Naive B cell (primary cell): Measurements from ENCODE around the gene DIPK1C. TPM values are rescaled to one million over a fixed set of nuclear protein-coding genes. Genes with fewer than 3 reads are reported as not detected.

Experiments
- ATAC-seq, 2 donors: fragments of 150-1000 bp; cut with Tn5 transposase; 2 replicates each; pipeline ENCODE4 v1.10.0; 2021; ENCODE audit warnings: low read depth in 2 of 2, mild to moderate bottlenecking in 2 of 2, moderate library complexity in 2 of 2
- DNase-seq: peaks from one replicate; pipeline ENCODE4 v3.0.0; 2022
- H3K27ac Mint-ChIP-seq, 6 donors: one replicate each; pipeline ENCODE4 v1.8.0; 2020 to 2022; ENCODE audit warnings: mild to moderate bottlenecking in 6 of 6, mixed read lengths in 6 of 6, moderate library complexity in 5 of 6, inconsistent platforms in 2 of 6
- H3K27me3 Mint-ChIP-seq, 3 donors: one replicate each; pipeline ENCODE4 v1.8.0; 2021 to 2022; ENCODE audit warnings: mixed read lengths in 3 of 3, mild to moderate bottlenecking in 1 of 3
- H3K36me3 Mint-ChIP-seq, 2 donors: one replicate each; pipeline ENCODE4 v1.8.0; 2020 to 2022; ENCODE audit warnings: mixed read lengths in 2 of 2, inconsistent platforms in 1 of 2, mild to moderate bottlenecking in 1 of 2
- H3K4me1 Mint-ChIP-seq, 3 donors: one replicate each; pipeline ENCODE4 v1.8.0; 2020 to 2022; ENCODE audit warnings: mixed read lengths in 3 of 3, inconsistent platforms in 1 of 3, mild to moderate bottlenecking in 1 of 3, moderate library complexity in 1 of 3
- H3K4me3 Mint-ChIP-seq, 8 donors: one replicate each; pipeline ENCODE4 v1.8.0; 2020 to 2022; ENCODE audit warnings: mild to moderate bottlenecking in 8 of 8, mixed read lengths in 8 of 8, moderate library complexity in 8 of 8, inconsistent platforms in 2 of 8
- H3K9me3 Mint-ChIP-seq, 7 donors: one replicate each; pipeline ENCODE4 v1.8.0; 2020 to 2022; ENCODE audit warnings: mixed read lengths in 7 of 7, mild to moderate bottlenecking in 5 of 7, inconsistent platforms in 2 of 7, moderate library complexity in 1 of 7
- polyA plus RNA-seq, 6 donors: library from polyadenylated mRNA; unstranded; fragments of 300-500 nt; fragmentation: Illumina TruSeq; gene quantifications; one replicate each; pipeline ENCODE4 v1.2.3, GENCODE V29; 2021; ENCODE audit warnings: low read depth in 6 of 6

DIPK1C gene
- polyA plus RNA-seq, 6 donors from 2014 or later: not detected

GRCh38 chr18:74396171-74397169, 60.6 kb downstream of the DIPK1C start:
- no peak overlapping the region for H3K27ac Mint-ChIP-seq

GRCh38 chr18:74395648-74396154, 61.4 kb downstream of the DIPK1C start:
- Mint-ChIP-seq H3K36me3 (no peaks in the 10 kb centered on the region), H3K27me3 (peaks cover 16 to 44% (median 17%) of the 10 kb centered on the region in 3 donors), H3K9me3 (no peaks in the 10 kb centered on the region), H3K4me1 (peaks cover 0 to 10% (median 8%) of the 10 kb centered on the region in 3 donors), H3K27ac (peak overlapping the region in 1 of 6 donors; percentile 15), H3K4me3 (no peak overlapping the region)
- DNase-seq (no peak), ATAC-seq (no peak)

More at GRCh38 chr18:74396171-74397169, 60.6 kb downstream of the DIPK1C start:
- H3K36me3 Mint-ChIP-seq: no peaks in the 10 kb centered on the region
- DNase-seq: no peak
- peaks cover 16 to 44% (median 17%) of the 10 kb centered on the region in 3 donors for H3K27me3 Mint-ChIP-seq
- H3K4me3 Mint-ChIP-seq: no peak overlapping the region
- no peaks in the 10 kb centered on the region for H3K9me3 Mint-ChIP-seq
- ATAC-seq: no peak
- peaks cover 0 to 10% (median 8%) of the 10 kb centered on the region in 3 donors for H3K4me1 Mint-ChIP-seq

GRCh38 chr18:74395006-74395405, 62.1 kb downstream of the DIPK1C start:
- no peak overlapping the region for H3K4me3 Mint-ChIP-seq
- DNase-seq: no peak
- peaks cover 16 to 41% (median 17%) of the 10 kb centered on the region in 3 donors for H3K27me3 Mint-ChIP-seq
- no peaks in the 10 kb centered on the region for H3K9me3 Mint-ChIP-seq
- H3K27ac Mint-ChIP-seq: peak overlapping the region in 1 of 6 donors; percentile 15
- H3K4me1 Mint-ChIP-seq: peaks cover 0 to 10% (median 8%) of the 10 kb centered on the region in 3 donors
- H3K36me3 Mint-ChIP-seq: no peaks in the 10 kb centered on the region
- no peak for ATAC-seq

GRCh38 chr18:74392323-74392722, 64.8 kb downstream of the DIPK1C start:
- no peak for ATAC-seq
- Mint-ChIP-seq H3K27me3 (peaks cover 4 to 34% (median 8%) of the 10 kb centered on the region in 3 donors), H3K4me1 (peaks cover 0 to 1% (median 0%) of the 10 kb centered on the region in 3 donors), H3K36me3 (no peaks in the 10 kb centered on the region), H3K9me3 (no peaks in the 10 kb centered on the region), H3K4me3 (no peak overlapping the region), H3K27ac (peak overlapping the region in 1 of 6 donors; percentile 33)
- DNase-seq: no peak

GRCh38 chr18:74390900-74391299, 66.2 kb downstream of the DIPK1C start:
- no peaks in the 10 kb centered on the region for H3K9me3 Mint-ChIP-seq
- H3K4me1 Mint-ChIP-seq: no peaks in the 10 kb centered on the region
- no peak for DNase-seq
- ATAC-seq: no peak
- no peak overlapping the region for H3K4me3 Mint-ChIP-seq
- no peak overlapping the region for H3K27ac Mint-ChIP-seq
- no peaks in the 10 kb centered on the region for H3K36me3 Mint-ChIP-seq
- peaks cover 0 to 36% (median 10%) of the 10 kb centered on the region in 3 donors for H3K27me3 Mint-ChIP-seq

GRCh38 chr18:74389991-74390390, 67.1 kb downstream of the DIPK1C start:
- Mint-ChIP-seq H3K4me1 (no peaks in the 10 kb centered on the region), H3K27me3 (peaks cover 0 to 36% (median 10%) of the 10 kb centered on the region in 3 donors), H3K4me3 (no peak overlapping the region), H3K27ac (peak overlapping the region in 1 of 6 donors; percentile 79), H3K9me3 (no peaks in the 10 kb centered on the region), H3K36me3 (no peaks in the 10 kb centered on the region)
- DNase-seq: no peak
- no peak for ATAC-seq

GRCh38 chr18:74389171-74389927, 67.8 kb downstream of the DIPK1C start:
- H3K9me3 Mint-ChIP-seq: no peaks in the 10 kb centered on the region
- DNase-seq (no peak), ATAC-seq (no peak)
- H3K27ac Mint-ChIP-seq: no peak overlapping the region
- H3K4me3 Mint-ChIP-seq: no peak overlapping the region
- no peaks in the 10 kb centered on the region for H3K4me1 Mint-ChIP-seq
- no peaks in the 10 kb centered on the region for H3K36me3 Mint-ChIP-seq
- peaks cover 0 to 31% (median 10%) of the 10 kb centered on the region in 3 donors for H3K27me3 Mint-ChIP-seq

- H3K9me3 Mint-ChIP-seq: no peaks in the 10 kb centered on the region
- DNase-seq (no peak), ATAC-seq (no peak)
- H3K4me1 Mint-ChIP-seq: no peaks in the 10 kb centered on the region
- no peaks in the 10 kb centered on the region for H3K36me3 Mint-ChIP-seq
- H3K27ac Mint-ChIP-seq: no peak overlapping the region
- H3K27me3 Mint-ChIP-seq: peaks cover 0 to 22% (median 10%) of the 10 kb centered on the region in 3 donors
- no peak overlapping the region for H3K4me3 Mint-ChIP-seq
Observed at GRCh38 chr18:74388227-74388626, 68.9 kb downstream of the DIPK1C start.

- H3K4me1 Mint-ChIP-seq: no peaks in the 10 kb centered on the region
- ATAC-seq: no peak
- H3K9me3 Mint-ChIP-seq: no peaks in the 10 kb centered on the region
- peaks cover 0 to 14% (median 6%) of the 10 kb centered on the region in 3 donors for H3K27me3 Mint-ChIP-seq
- H3K27ac Mint-ChIP-seq: peak overlapping the region in 1 of 6 donors; percentile 23
- DNase-seq: no peak
- no peaks in the 10 kb centered on the region for H3K36me3 Mint-ChIP-seq
- no peak overlapping the region for H3K4me3 Mint-ChIP-seq
Observed at GRCh38 chr18:74387383-74387782, 69.7 kb downstream of the DIPK1C start.

Other genes with a start within 250 kb of the DIPK1C start
- 100 to 1,000 TPM in 5 of 6 donors, 10 to 100 TPM in 1; 64.2 to 214 (median 151) TPM for gene CYB5A, start 165.3 kb downstream of the DIPK1C start, polyA plus RNA-seq
- not detected for gene C18orf63, start 141.5 kb downstream of the DIPK1C start, polyA plus RNA-seq
- 100 to 1,000 TPM; 114 to 283 (median 207) TPM for gene CNDP2, start 39.1 kb upstream of the DIPK1C start, polyA plus RNA-seq
- not detected for gene CNDP1, start 77.2 kb upstream of the DIPK1C start, polyA plus RNA-seq
- 1 to 10 TPM; 1.6 to 9.5 (median 4.9) TPM for gene ZNF407, start 140.6 kb upstream of the DIPK1C start, polyA plus RNA-seq